ENCODE data around the gene MAP4.
"Not testable (repeated sequence)": the region's sequence is repeated elsewhere in the genome, so short reads cannot be mapped to it uniquely, and the experiment has no call there.

MAP4 gene, protein sequence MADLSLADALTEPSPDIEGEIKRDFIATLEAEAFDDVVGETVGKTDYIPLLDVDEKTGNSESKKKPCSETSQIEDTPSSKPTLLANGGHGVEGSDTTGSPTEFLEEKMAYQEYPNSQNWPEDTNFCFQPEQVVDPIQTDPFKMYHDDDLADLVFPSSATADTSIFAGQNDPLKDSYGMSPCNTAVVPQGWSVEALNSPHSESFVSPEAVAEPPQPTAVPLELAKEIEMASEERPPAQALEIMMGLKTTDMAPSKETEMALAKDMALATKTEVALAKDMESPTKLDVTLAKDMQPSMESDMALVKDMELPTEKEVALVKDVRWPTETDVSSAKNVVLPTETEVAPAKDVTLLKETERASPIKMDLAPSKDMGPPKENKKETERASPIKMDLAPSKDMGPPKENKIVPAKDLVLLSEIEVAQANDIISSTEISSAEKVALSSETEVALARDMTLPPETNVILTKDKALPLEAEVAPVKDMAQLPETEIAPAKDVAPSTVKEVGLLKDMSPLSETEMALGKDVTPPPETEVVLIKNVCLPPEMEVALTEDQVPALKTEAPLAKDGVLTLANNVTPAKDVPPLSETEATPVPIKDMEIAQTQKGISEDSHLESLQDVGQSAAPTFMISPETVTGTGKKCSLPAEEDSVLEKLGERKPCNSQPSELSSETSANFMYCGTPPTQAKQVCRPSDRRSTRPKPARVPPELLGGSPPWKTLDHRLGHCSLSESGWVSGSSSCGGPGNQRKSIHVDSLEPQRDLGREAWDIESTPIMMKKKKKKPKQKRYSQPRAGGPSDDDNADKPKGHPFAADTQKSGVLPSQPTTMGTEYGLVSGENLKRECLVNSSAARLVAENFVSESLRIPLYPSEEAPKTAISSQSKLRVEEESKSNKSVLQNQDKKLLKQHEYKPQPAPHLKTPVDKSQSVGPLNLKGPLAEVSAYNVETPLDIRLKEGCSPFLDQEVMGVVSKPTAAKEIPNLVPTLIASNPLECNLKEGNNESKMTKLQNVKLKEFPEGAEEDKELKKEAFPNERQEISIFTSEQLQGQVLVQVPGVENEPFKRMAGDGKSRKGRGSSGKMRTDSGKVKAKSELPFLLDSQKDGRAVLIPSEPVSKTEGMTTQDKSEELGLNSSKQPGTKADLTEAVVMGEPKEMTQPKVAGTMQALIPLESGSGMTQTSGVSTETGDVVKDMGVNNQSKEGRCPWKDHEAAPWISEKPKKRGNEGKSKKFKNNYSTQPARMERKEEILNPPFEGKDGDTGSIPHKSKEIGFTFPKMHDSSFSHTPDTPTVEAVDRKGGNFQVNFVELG (N-terminal part only)

DNA sequence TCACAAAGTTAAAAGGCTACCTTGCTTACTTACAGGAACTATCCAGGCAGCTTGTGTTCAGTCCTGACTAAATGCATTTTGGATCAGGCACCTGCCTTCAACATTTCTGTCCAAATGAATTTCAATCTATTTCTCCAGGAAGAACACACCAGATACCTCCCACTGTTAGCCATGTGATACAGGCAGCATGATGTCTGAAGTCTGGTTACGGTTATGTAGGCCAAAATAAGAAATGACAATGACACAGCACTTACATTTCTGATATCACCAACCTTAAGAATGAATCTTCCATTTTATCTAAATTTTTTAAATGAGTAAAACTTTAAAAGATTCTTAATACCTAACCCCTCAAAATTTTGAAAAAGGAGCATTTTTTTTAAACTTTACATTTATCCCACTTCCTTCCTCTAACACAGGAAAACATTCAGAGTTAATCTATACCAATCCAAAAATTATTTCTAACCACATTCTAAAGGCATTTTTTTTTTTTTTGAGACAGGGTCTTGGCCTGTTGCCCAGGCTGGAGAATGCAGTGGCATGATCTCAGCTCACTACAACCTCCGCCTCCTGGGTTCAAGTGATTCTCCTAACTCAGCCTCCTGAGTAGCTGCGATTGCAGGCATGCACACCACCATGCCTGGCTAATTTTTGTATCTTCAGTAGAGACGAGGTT, at the start of gene MAP4:
MAP4 (minus strand) TSS at position 116 of the 673 bp plus-strand sequence. CDS start 17,556 bp downstream, outside the sequence.
- no peak for DNase-seq (ENCODE audit: low read depth in 4 of 4, low spot score in 1 of 4)

DNA sequence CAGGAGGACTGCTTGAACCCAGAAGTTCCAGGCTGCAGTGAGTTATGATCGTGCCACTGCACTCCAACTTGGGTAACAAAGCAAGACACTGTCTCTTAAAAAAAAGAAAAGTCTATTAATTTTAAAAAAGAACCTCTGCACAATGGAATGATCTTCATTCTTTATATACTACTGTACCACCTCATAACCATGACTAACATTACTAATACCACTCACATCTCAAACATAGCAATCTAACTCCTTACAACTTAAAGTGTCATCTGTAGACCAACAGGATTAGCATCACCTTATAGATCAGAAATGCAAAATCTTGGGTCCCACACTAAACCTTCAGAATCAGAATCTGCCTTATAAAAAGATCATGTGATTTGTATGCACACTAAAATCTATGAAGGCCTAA, 48.8 kb upstream of the MAP4 start:
- no peak for DNase-seq (ENCODE audit: low read depth in 4 of 4, low spot score in 1 of 4)

GRCh38 chr3:48064292-48064829, 48.1 kb upstream of the MAP4 start:
- DNase-seq (ENCODE audit: low read depth in 4 of 4, low spot score in 1 of 4) = no peak

DNA sequence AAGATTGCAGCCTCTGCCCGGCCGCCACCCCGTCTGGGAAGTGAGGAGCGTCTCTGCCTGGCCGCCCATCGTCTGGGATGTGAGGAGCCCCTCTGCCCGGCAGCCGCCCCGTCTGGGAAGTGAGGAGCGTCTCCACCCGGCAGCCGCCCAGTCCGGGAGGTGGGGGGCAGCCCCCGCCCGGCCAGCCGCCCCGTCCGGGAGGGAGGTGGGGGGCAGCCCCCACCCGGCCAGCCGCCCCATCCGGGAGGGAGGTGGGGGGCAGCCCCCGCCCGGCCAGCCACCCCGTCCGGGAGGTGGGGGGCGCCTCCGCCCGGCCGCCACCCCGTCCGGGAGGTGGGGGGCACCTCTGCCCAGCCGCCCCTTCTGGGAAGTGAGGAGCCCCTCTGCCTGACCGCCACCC, 45.4 kb upstream of the MAP4 start:
- DNase-seq (ENCODE audit: low read depth in 4 of 4, low spot score in 1 of 4) = not testable (repeated sequence)

GRCh38 chr3:48058091-48058490, 41.9 kb upstream of the MAP4 start:
- no peak for DNase-seq (ENCODE audit: low read depth in 4 of 4, low spot score in 1 of 4)

DNA sequence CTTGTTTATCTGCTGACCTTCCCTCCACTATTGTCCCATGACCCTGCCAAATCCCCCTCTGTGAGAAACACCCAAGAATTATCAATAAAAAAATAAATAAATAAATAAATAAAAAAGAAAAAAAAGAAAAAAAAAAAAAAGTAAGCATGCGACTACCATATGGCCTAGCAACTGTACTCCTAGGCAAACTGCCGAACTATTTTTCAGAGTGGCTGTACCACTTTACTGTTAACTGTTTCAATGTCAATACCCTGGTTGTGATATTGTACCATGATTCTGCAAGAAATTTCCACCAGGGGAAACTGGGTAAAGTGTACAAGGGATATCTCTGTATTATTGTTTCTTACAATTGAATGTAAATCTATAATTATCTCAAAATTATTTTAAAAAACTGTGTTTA, 41.3 kb upstream of the MAP4 start:
- no peak for DNase-seq (ENCODE audit: low read depth in 4 of 4, low spot score in 1 of 4)

GRCh38 chr3:48047841-48048464, 31.7 kb upstream of the MAP4 start:
- no peak for DNase-seq (ENCODE audit: low read depth in 4 of 4, low spot score in 1 of 4)

DNA sequence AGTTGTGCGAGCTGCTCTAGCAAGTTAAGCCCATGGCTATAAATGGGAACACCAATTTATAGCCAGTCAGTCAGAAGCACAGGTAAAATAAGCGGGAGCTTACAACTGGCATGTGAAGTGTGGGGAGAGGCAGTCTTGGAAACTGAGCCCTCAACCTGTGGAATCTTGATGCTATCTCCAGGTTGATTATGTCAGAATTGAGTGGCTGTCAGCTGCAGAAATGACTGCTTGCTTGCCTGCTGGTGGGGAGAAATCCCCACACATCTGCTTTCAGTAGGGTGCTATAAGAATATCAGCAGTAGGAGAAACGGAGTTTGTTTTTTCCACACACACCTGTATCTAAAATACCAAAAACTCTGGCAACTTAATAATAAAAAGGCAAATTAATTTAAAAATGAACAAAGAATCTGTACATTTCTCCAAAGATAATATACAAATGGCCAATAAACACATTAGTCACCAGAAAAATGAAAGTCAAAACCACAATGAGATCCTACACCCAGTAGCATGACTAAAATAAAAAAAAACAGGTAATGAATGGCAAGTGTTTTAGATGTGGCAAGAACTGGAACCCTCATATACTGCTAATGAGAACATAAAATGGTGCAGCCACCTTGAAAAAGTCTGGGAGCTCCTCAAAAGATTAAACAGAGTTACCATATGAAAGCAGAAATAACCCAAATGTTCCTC, 26.0 kb upstream of the MAP4 start:
- no peak for DNase-seq (ENCODE audit: low read depth in 4 of 4, low spot score in 1 of 4)

DNA sequence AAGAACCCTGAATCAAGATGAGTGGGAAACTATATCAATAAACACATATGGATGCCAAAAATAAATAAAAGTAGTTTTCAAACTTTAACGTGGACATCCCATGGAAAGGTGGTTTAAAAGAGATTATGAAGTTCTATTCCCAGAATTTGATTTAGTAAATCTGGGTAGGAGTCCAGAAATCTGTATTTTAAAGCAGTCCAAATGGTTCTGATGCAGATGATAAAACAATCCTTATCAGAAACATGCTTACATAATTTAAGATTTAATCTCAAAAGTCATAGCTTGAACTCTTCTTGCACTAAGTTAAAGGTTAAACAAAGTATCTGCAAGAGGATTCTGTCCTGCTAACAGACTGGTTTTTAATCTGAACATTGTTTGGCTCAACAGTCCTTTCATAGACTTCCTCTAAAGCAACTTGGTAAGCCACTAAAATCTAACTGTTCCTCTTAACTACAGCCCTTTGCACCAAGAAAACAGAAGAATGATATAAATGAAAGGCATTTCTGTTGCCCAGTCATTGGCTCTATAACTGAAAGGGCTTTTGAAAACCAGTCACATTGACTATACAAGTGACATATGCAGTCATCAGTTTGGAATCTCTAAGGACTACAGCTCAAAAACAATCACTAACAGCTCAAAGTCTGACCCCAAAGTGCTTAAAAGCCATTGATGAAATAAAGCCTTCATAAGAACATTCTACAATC, 23.4 kb upstream of the MAP4 start:
- no peak for DNase-seq (ENCODE audit: low read depth in 4 of 4, low spot score in 1 of 4)

DNA sequence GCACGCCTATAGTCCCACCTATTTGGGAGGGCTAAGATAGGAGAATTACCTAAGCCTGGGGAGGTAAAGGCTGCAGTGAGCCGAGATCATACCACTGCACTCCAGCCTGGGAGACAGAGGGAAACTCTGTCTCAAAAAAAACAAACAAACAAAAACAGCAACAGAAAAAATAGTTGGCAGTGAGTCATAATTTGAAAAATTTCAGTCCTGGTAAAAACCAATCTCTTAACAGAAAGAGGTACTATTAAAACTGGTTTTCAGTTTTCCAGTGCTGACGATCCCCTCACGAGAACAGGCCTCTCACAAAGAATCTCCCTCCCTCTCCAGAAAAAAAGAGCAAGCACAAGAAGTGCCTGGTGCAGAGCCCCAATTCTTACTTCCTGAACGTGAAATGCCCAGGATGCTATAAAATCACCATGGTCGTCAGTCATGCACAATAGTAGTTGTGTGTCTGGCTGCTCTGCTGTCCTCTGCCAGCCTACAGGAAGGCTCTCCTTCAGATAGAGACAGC, 22.8 kb upstream of the MAP4 start:
- DNase-seq (ENCODE audit: low read depth in 4 of 4, low spot score in 1 of 4) = no peak

DNA sequence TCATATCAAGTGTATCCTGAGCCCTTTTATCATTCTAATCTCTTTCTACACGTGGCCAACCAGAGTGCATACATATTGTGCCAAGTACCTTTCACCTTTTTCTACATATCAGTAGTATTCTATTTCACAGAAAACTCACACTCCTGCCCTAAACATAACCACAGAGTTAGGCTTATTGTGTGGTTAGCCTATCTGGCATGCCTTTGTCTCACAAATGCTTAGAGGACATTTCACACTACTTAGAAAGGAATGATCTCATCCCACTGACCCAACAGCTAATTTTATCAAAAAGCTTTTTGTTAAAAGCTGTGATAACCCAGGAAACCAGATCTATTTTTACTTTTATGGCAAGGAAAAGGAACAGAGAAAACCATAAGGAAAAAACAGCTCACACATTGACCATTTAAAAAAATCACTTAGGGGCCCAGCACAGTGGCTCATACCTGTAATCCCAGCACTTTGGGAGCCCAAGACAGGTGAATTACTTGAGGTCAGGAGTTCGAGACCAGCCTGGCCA, 17.8 kb upstream of the MAP4 start:
- no peak for DNase-seq (ENCODE audit: low read depth in 4 of 4, low spot score in 1 of 4)

GRCh38 chr3:48030188-48030587, 14.0 kb upstream of the MAP4 start:
- DNase-seq (ENCODE audit: low read depth in 4 of 4, low spot score in 1 of 4) = no peak

GRCh38 chr3:48026951-48027908, 11.0 kb upstream of the MAP4 start:
- DNase-seq (ENCODE audit: low read depth in 4 of 4, low spot score in 1 of 4) = no peak

DNA sequence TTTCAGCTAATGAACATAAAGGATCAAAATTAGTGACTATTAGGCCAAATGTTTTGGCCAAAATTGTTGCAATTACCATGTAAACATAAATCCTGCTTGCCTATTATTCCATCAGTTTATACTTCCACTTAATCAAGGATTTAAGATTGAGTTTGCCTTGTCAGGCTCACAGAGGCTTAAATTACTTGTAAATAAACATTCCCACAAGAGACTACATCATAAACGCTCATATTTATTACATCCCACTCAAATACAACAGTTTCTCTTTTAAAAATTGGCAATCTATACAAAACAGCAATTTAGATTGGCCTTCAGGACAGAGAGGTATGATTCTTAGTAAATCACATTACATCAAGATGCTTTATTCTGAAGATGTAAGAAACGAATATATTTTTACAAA, 9.9 kb upstream of the MAP4 start:
- no peak for DNase-seq (ENCODE audit: low read depth in 4 of 4, low spot score in 1 of 4)

GRCh38 chr3:48024401-48024800, 8.2 kb upstream of the MAP4 start:
- no peak for DNase-seq (ENCODE audit: low read depth in 4 of 4, low spot score in 1 of 4)

DNA sequence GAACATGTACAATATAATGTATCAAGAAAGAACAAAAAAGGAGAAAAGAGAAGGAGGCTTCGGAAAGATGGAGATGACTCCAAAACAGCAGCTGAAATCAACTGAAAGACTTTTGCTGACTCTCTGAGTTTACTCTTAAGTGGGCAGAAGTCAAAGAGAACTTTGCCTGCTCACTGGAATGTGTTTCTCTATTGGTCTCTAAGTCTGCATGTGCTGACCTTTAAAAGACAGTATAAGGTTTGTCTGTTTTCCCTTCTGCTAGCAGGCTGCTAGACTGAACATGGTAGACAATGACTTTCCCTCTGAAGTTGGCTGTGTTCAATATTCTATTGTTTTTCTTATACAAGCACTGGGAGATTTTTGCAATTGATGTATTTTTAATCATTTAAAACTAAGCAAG, 7.2 kb upstream of the MAP4 start:
- no peak for DNase-seq (ENCODE audit: low read depth in 4 of 4, low spot score in 1 of 4)

DNA sequence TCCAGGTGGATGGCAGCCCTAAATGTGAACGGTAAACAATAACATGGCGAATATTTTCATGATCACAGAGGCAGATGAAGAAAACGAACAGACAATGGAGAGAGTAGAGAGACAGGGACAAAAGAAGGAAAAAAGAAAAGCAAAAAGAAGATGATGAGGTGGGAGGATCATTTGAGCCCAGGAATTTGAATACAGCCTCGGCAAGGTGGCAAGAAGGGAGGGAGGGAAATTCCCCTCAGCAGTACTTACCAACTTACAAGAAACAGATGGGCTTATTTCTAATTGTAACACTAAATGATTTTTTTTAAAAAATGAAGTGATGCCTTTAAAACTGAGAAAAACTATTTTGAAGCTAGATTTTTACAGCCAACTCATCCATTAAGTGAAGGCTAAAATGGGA, 6.0 kb upstream of the MAP4 start:
- no peak for DNase-seq (ENCODE audit: low read depth in 4 of 4, low spot score in 1 of 4)
